Activated CD4-positive, alpha-beta T cell treated with anti-CD3 and anti-CD28 coated beads, Interleukin-2, amount 10 ng/mL, durations not matched to agents 24 days and 14 days (primary cell): Measurements from ENCODE around the gene NTNG2. TPM values are rescaled to one million over a fixed set of nuclear protein-coding genes. Genes with fewer than 3 reads are reported as not detected.

Experiments used
- DNase-seq: peaks from one replicate; pipeline ENCODE4 v3.0.0; 2022
- H3K27ac Mint-ChIP-seq: one replicate; pipeline ENCODE4 v1.8.0; 2022; ENCODE audit warnings: mild to moderate bottlenecking, mixed read lengths
- H3K27me3 Mint-ChIP-seq: one replicate; pipeline ENCODE4 v1.8.0; 2022; ENCODE audit warnings: mixed read lengths
- H3K36me3 Mint-ChIP-seq: one replicate; pipeline ENCODE4 v1.8.0; 2022; ENCODE audit warnings: low read depth, mild to moderate bottlenecking, mixed read lengths
- H3K4me1 Mint-ChIP-seq: one replicate; pipeline ENCODE4 v1.8.0; 2021; ENCODE audit warnings: mixed read lengths
- H3K4me3 Mint-ChIP-seq: one replicate; pipeline ENCODE4 v1.8.0; 2022; ENCODE audit warnings: mild to moderate bottlenecking, moderate library complexity, mixed read lengths
- H3K9me3 Mint-ChIP-seq: one replicate; pipeline ENCODE4 v1.8.0; 2021; ENCODE audit warnings: mixed read lengths
- intact Hi-C: fragments of 100-400 bp; cut with micrococcal nuclease; formaldehyde crosslinking; loops from one replicate; pipeline ENCODE4 v1.15.1; 2023
- total RNA-seq: library from RNA; stranded (reverse); gene quantifications from 2 replicates; pipeline ENCODE4 v1.2.3, GENCODE V29; 2022

The NTNG2 gene
- total RNA-seq, 1 donor from 2014 or later, result 1.7 TPM

DNA sequence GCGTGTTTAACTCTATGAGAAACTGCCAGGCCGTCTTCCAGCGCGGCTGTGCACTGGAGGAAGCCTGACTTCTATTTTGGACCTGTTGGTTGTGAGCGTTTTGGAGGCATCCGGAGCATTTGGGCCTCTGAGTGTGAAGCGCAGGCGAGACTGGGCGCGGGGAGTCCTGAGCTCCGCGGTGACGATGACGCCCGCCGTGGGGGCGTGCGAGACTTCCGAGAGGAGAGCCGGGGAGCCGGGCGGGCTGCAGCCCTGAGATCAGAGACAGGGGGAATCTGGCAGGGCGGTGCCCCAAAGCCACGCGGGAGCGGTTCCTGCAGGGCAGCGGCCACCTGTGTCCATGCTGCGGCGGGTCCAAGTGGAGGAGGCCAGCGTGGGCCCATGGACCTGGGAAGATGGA, 47.4 kb downstream of the NTNG2 start:
- Mint-ChIP-seq H3K4me3 (no peak overlapping the region), H3K36me3 (no peaks in the 10 kb centered on the region), H3K9me3 (no peaks in the 10 kb centered on the region), H3K4me1 (peaks cover 6% of the 10 kb centered on the region), H3K27ac (no peak overlapping the region), H3K27me3 (no peaks in the 10 kb centered on the region)
- intact Hi-C loops, result no loop called here
- DNase-seq, result no peak

DNA sequence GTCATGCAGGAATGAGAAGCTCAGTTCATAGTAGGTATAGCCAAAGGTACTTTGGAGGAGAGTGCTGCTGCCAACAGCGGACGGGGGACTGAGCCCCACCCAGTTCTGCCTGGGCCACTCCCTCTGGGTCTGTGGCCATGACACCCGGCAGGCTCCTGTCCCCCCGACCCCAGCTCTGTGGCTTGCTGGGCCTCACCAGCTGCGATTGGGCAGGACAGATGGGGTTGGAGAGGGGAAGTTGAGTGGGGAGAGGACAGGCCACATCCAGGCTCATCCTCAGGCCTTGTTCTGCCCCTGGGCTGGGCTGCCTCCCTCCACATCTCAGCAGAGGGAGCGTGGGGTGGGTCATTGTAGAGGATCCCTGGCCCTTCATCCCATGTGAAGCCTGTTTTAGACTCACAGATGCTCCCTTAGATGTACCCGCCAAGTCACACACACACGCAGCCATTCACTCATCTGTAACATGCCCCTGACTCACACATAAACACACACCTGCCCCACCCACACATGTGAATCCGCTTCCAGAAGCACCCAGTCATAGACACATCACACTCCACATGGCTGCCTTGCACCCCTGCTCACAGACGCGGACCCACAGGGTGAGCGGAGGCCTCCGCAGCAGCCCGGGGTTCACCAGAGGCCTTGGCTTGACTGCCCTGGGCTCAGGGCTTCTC, 48.8 kb downstream of the NTNG2 start:
- no peak for DNase-seq
- H3K36me3 Mint-ChIP-seq, result no peaks in the 10 kb centered on the region
- H3K9me3 Mint-ChIP-seq, result no peaks in the 10 kb centered on the region
- no peak overlapping the region for H3K27ac Mint-ChIP-seq
- H3K27me3 Mint-ChIP-seq, result no peaks in the 10 kb centered on the region
- intact Hi-C loops, result no loop called here
- H3K4me3 Mint-ChIP-seq, result no peak overlapping the region
- H3K4me1 Mint-ChIP-seq, result peaks cover 6% of the 10 kb centered on the region

- Mint-ChIP-seq H3K9me3 (no peaks in the 10 kb centered on the region), H3K4me3 (no peak overlapping the region), H3K27me3 (no peaks in the 10 kb centered on the region), H3K36me3 (no peaks in the 10 kb centered on the region), H3K27ac (no peak overlapping the region), H3K4me1 (peaks cover 6% of the 10 kb centered on the region)
- DNase-seq, result no peak
- intact Hi-C loops, result no loop called here
Measured at GRCh38 chr9:132211570-132211969, 49.7 kb downstream of the NTNG2 start.

GRCh38 chr9:132214027-132214622, 52.3 kb downstream of the NTNG2 start:
- intact Hi-C loops, result no loop called here
- no peak overlapping the region for H3K27ac Mint-ChIP-seq
- no peaks in the 10 kb centered on the region for H3K4me1 Mint-ChIP-seq

GRCh38 chr9:132216861-132217619, 55.2 kb downstream of the NTNG2 start:
- Mint-ChIP-seq H3K4me1 (no peaks in the 10 kb centered on the region), H3K9me3 (no peaks in the 10 kb centered on the region), H3K27ac (no peak overlapping the region), H3K27me3 (peaks cover 5% of the 10 kb centered on the region), H3K4me3 (no peak overlapping the region), H3K36me3 (no peaks in the 10 kb centered on the region)
- intact Hi-C loops, result no loop called here
- no peak for DNase-seq

More at GRCh38 chr9:132214027-132214622, 52.3 kb downstream of the NTNG2 start:
- H3K9me3 Mint-ChIP-seq, result no peaks in the 10 kb centered on the region
- H3K27me3 Mint-ChIP-seq, result no peaks in the 10 kb centered on the region
- H3K4me3 Mint-ChIP-seq, result no peak overlapping the region
- DNase-seq, result no peak
- H3K36me3 Mint-ChIP-seq, result no peaks in the 10 kb centered on the region

- no peak overlapping the region for H3K27ac Mint-ChIP-seq
- H3K36me3 Mint-ChIP-seq, result no peaks in the 10 kb centered on the region
- peaks cover 5% of the 10 kb centered on the region for H3K27me3 Mint-ChIP-seq
- no peak overlapping the region for H3K4me3 Mint-ChIP-seq
- intact Hi-C loops, result no loop called here
- DNase-seq, result no peak
- no peaks in the 10 kb centered on the region for H3K4me1 Mint-ChIP-seq
- no peaks in the 10 kb centered on the region for H3K9me3 Mint-ChIP-seq
Measured at GRCh38 chr9:132218208-132218607, 56.4 kb downstream of the NTNG2 start.

- Mint-ChIP-seq H3K27me3 (peaks cover 7% of the 10 kb centered on the region), H3K4me1 (no peaks in the 10 kb centered on the region), H3K27ac (no peak overlapping the region), H3K9me3 (no peaks in the 10 kb centered on the region), H3K36me3 (no peaks in the 10 kb centered on the region), H3K4me3 (no peak overlapping the region)
- no peak for DNase-seq
- intact Hi-C loops, result no loop called here
Measured at GRCh38 chr9:132221941-132222340, 60.1 kb downstream of the NTNG2 start.

DNA sequence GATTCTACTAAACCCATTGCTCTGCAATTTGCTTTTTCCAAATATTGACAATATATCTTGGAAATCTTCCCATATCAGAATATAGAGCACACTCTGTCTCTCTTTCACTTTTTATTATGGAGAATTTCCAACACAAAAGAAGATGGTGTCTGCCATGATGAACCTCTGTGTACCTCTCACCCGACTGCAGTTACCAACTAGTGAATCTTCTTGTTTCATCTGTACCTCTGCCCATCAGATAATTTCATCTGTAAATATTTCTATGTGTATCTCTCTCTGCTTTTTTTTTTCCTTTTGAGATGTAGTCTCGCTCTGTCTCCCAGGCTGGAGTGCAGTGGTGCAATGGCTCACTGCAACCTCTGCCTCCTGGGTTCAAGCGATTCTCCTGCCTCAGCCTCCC, 62.8 kb downstream of the NTNG2 start:
- no peaks in the 10 kb centered on the region for H3K9me3 Mint-ChIP-seq
- no peak overlapping the region for H3K4me3 Mint-ChIP-seq
- peaks cover 7% of the 10 kb centered on the region for H3K27me3 Mint-ChIP-seq
- intact Hi-C loops, result no loop called here
- no peak overlapping the region for H3K27ac Mint-ChIP-seq
- no peaks in the 10 kb centered on the region for H3K4me1 Mint-ChIP-seq
- H3K36me3 Mint-ChIP-seq, result no peaks in the 10 kb centered on the region
- no peak for DNase-seq

GRCh38 chr9:132226571-132227430, 64.9 kb downstream of the NTNG2 start:
- H3K9me3 Mint-ChIP-seq, result no peaks in the 10 kb centered on the region
- no peaks in the 10 kb centered on the region for H3K4me1 Mint-ChIP-seq
- H3K4me3 Mint-ChIP-seq, result no peak overlapping the region
- H3K27me3 Mint-ChIP-seq, result peaks cover 3% of the 10 kb centered on the region
- no peak overlapping the region for H3K27ac Mint-ChIP-seq
- DNase-seq, result no peak
- no peaks in the 10 kb centered on the region for H3K36me3 Mint-ChIP-seq
- intact Hi-C loops, result no loop called here

- DNase-seq, result no peak
- Mint-ChIP-seq H3K9me3 (no peaks in the 10 kb centered on the region), H3K4me3 (no peak overlapping the region), H3K27ac (no peak overlapping the region), H3K36me3 (no peaks in the 10 kb centered on the region), H3K27me3 (peaks cover 2% of the 10 kb centered on the region), H3K4me1 (no peaks in the 10 kb centered on the region)
- intact Hi-C loops, result no loop called here
Measured at GRCh38 chr9:132228062-132228461, 66.2 kb downstream of the NTNG2 start.

GRCh38 chr9:132230605-132231004, 68.7 kb downstream of the NTNG2 start:
- Mint-ChIP-seq H3K27me3 (no peaks in the 10 kb centered on the region), H3K36me3 (no peaks in the 10 kb centered on the region), H3K27ac (no peak overlapping the region), H3K4me1 (no peaks in the 10 kb centered on the region), H3K9me3 (no peaks in the 10 kb centered on the region), H3K4me3 (no peak overlapping the region)
- intact Hi-C loops, result no loop called here
- DNase-seq, result no peak

- no peak overlapping the region for H3K27ac Mint-ChIP-seq
- no peaks in the 10 kb centered on the region for H3K9me3 Mint-ChIP-seq
- no peak for DNase-seq
- intact Hi-C loops, result no loop called here
- H3K27me3 Mint-ChIP-seq, result no peaks in the 10 kb centered on the region
- H3K4me1 Mint-ChIP-seq, result peaks cover 3% of the 10 kb centered on the region
- no peaks in the 10 kb centered on the region for H3K36me3 Mint-ChIP-seq
- no peak overlapping the region for H3K4me3 Mint-ChIP-seq
Measured at GRCh38 chr9:132231019-132231701, 69.3 kb downstream of the NTNG2 start.

DNA sequence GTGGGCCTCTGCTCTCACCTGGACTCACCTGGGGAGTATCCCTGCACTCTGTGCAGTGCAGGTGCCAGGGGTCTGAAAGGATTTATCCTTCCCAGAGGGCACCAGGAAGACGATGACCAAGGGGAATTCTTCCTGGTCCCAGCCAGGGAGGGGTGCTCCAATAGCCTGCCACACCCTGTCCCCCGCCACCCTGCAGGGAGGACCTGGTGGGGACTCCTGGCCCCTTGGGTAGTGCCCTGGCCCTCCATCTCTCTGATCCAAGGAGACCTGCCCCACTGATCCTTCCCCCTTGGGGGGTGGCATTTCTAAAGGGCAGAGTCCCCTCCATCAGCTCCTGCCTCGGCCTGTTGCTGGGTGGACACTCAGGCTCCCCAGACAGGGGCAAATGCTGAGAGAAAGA, 70.7 kb downstream of the NTNG2 start:
- Mint-ChIP-seq H3K36me3 (no peaks in the 10 kb centered on the region), H3K4me1 (peaks cover 7% of the 10 kb centered on the region), H3K9me3 (no peaks in the 10 kb centered on the region), H3K27me3 (no peaks in the 10 kb centered on the region), H3K4me3 (no peak overlapping the region), H3K27ac (no peak overlapping the region)
- intact Hi-C loops, result no loop called here
- no peak for DNase-seq
